AG10803 (cell line): ENCODE measurements around the gene ANO7.
A peak's percentile ranks its signal among the peaks of the same experiment; 100 is the strongest.

Experiments used
- DNase-seq: peaks from one replicate; pipeline ENCODE4 v3.0.0; 2010; ENCODE audit warnings: low read depth
- H3K4me3 ChIP-seq: 2 replicates; pipeline ENCODE4 v1.5.1; 2011; ENCODE audit warnings: mild to moderate bottlenecking, low read length, control low read depth
- CTCF ChIP-seq: conservative IDR thresholded peaks from 2 replicates; pipeline ENCODE4 v1.5.1; 2011; ENCODE audit warnings: mild to moderate bottlenecking, low read length, control low read depth, inconsistent platforms

Gene ANO7

DNA sequence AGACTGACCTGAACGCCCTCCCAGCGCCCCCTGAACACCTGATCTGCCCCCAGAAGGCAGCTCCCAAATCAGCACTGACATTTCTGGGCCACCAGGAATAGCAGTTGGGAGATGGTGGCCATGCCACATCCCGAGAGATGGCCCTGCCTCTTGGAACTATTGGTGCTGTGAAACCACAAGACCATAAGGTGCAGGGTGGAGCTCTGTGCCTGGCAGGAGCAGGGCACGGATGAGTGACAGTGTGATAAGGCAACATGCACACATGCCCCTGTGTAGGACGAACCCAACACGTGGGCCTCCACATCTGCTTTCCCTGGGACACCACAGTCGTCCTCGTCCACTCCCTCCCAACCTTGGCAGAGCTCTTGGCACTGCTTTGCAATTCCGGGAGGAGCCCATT is 26.9 kb downstream of the ANO7 start:
- no peak for TF ChIP-seq CTCF
- no peak for DNase-seq
- no peak overlapping the region for H3K4me3 ChIP-seq

DNA sequence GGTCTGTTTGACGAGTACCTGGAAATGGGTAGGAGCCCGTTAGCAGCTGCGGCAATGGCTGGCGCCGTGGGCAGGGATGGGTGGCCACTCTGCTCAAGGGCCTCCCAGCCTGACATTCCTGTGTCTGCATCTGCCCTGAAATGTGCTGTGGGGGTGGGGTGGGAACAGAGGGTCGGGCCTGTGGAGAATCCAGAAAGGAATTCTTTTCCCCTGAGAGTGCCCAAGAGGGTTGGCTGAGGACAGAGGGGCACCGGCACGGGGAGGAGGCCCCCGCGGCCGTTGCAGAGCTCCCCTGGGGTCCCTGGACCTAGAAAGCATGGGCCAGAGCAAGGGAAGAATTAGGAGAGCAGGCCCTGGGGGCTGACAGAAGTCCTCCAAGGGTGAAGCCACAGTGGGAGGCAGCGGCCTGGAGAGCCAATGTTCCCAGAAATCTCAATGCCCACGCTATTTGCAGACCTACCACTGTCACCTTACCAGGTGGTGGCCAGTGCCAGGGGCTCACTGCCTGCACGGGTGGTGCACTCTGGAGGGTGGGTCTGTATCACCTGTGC is 27.8 kb downstream of the ANO7 start:
- TF ChIP-seq CTCF = no peak
- no peak for DNase-seq
- no peak overlapping the region for H3K4me3 ChIP-seq

- TF ChIP-seq CTCF = no peak
- peak; percentile 73 for DNase-seq
- peak overlapping the region; percentile 55 for H3K4me3 ChIP-seq
These were observed 29.0 kb downstream of the ANO7 start for GRCh38 chr2:241217320-241218031.

- peak overlapping the region; percentile 67 for H3K4me3 ChIP-seq
- no peak; the same call in 1 of the 2 replicates for TF ChIP-seq CTCF
- peak; percentile 33 for DNase-seq
These were observed 29.9 kb downstream of the ANO7 start for GRCh38 chr2:241218131-241219029.

GRCh38 chr2:241219030-241219382 is 30.5 kb downstream of the ANO7 start:
- peak overlapping the region; percentile 67 for H3K4me3 ChIP-seq
- no peak for DNase-seq
- TF ChIP-seq CTCF = no peak

DNA sequence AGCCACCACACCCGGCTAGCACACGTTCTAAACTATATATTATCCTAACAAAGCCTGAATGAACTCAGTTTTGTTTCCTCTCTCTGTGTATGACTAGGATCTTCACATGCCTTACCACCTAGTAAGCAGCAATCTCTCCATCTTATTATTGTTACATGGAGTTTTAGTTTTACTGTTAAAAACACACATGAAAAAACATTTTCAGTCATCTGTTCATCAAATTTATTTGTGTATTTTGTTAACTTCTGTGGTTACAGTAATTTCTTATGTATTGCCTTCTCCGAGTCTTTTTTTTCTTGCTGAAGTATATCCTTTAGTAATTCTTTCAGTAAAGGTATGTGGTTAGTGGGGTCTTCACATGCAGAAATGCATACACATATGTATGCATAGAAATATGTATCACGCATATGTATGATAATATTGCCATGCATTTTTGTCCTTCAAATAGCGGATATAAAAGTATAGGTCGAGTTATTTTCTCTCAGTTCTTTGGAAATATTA is 31.4 kb downstream of the ANO7 start:
- no peak for DNase-seq
- H3K4me3 ChIP-seq = no peak overlapping the region
- no peak for TF ChIP-seq CTCF
